ENCODE results near the gene ATP2B2.

DNA sequence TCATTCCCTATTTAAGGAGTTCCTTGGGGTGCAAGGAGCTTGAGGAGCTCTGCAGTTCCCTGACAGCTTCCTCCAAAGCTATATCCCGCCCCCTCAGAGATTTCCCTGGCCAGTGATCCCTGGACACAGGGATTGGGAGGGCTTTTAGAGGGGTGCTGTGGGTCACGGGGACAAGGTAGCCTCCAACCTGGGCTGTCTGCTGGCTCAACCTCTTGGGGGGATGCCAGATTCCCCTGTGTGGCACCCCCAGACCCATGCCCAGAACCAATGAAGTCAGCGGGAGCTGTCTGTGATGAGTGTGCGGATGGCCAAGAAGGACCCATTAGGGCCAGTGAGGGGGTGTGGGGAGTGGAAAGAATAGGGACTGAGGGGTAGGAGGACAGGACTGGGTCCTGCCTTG is 21.0 kb upstream of the ATP2B2 start:
- TF ChIP-seq, protein P1, sequence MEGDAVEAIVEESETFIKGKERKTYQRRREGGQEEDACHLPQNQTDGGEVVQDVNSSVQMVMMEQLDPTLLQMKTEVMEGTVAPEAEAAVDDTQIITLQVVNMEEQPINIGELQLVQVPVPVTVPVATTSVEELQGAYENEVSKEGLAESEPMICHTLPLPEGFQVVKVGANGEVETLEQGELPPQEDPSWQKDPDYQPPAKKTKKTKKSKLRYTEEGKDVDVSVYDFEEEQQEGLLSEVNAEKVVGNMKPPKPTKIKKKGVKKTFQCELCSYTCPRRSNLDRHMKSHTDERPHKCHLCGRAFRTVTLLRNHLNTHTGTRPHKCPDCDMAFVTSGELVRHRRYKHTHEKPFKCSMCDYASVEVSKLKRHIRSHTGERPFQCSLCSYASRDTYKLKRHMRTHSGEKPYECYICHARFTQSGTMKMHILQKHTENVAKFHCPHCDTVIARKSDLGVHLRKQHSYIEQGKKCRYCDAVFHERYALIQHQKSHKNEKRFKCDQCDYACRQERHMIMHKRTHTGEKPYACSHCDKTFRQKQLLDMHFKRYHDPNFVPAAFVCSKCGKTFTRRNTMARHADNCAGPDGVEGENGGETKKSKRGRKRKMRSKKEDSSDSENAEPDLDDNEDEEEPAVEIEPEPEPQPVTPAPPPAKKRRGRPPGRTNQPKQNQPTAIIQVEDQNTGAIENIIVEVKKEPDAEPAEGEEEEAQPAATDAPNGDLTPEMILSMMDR (conservative IDR thresholded peaks at IDR 0.05; ENCODE audit: low read length): no peak
- no peak for TF ChIP-seq EZH2phosphoT487 (IDR thresholded peaks at IDR 0.05; ENCODE audit: borderline replicate concordance)

Data from Loucy (cell line).